Bronchial epithelial cell (primary cell): ENCODE data around the gene R3HCC1L. TPM values are rescaled to one million over a fixed set of nuclear protein-coding genes. Genes with fewer than 3 reads are reported as not detected.

Experiments used
- DNase-seq: peaks from one replicate; pipeline ENCODE4 v3.0.0-alpha.2; 2010; ENCODE audit warnings: low read depth
- FAIRE-seq: peaks from 2 replicates; lab custom pipeline; 2011; peaks lifted over from hg19 to GRCh38; lab: Jason Lieb, UNC
- H3K27me3 ChIP-seq: 2 replicates; pipeline ENCODE4 v1.5.1; 2011; ENCODE audit warnings: low read length; ENCODE audit not compliant: control insufficient read depth, insufficient read depth
- H3K36me3 ChIP-seq: 2 replicates; pipeline ENCODE4 v1.5.1; 2011; ENCODE audit warnings: low read length; ENCODE audit not compliant: control insufficient read depth, insufficient read depth
- H3K4me3 ChIP-seq: 2 replicates; pipeline ENCODE4 v1.5.1; 2011; ENCODE audit warnings: mild to moderate bottlenecking, low read depth, low read length, control low read depth
- CTCF ChIP-seq: IDR thresholded peaks from 2 replicates; pipeline ENCODE4 v1.5.1; 2011; ENCODE audit warnings: mild to moderate bottlenecking, moderate library complexity, low read length, control low read depth, inconsistent platforms; ENCODE audit not compliant: insufficient read depth, severe bottlenecking
- total RNA-seq: library from RNA; depleted of rRNA; stranded (reverse); fragments of >200 nt; gene quantifications from 2 replicates; pipeline ENCODE4 v1.2.1, GENCODE V29; 2014

Gene R3HCC1L
- total RNA-seq, 1 donor from 2014 or later: 13.7 TPM

DNA sequence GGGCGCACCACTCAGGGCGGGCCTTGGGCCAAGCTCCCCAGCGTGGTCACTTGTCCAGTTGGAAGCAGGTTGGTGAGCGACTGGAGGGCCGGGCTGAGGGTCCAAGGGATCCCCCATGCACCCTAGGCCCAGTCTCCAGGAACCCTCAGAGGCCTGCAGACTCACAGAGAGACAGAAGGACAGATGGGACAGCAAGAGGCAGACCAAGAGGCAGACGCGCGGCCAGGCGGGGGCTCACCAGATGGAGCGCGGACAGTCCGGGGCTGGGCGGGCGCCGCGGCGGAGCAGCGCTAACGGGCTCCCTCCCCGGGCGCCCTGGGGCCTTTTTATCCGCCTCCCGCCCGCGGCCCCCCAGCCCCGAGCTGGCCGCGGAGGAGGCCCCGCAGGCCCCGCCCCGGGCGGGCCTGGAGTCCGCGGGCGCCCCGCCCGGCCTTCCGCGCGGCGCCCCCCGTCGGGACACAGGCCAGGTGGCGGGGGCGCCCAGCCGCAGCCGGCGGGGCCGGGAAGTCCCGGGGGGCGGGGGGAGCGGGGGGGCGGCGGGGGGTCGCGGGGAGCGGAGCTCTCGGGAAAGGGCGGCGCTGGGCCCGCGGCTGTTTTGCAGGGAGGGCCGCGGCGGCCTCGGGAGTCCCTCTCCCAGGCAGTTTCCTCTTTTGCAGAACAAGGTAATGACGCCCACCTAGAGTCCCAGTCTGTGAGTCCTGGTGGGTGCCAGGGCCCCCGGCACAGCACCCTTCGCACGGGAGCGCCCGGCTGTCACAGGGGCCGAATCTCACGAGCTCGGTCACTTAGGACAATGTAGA, 133.6 kb downstream of the R3HCC1L start, which contains the start of gene LOXL4:
TSS of gene LOXL4 (minus strand) at position 301 of the 800 bp plus-strand sequence. CDS start 5,175 bp downstream, outside the sequence.
- no peak for TF ChIP-seq CTCF
- no peaks in the 10 kb centered on the region for H3K27me3 ChIP-seq
- H3K36me3 ChIP-seq: no peaks in the 10 kb centered on the region
- no peak for DNase-seq
- H3K4me3 ChIP-seq: peak within 1 kb of the TSS; percentile 26
- no peak for FAIRE-seq

DNA sequence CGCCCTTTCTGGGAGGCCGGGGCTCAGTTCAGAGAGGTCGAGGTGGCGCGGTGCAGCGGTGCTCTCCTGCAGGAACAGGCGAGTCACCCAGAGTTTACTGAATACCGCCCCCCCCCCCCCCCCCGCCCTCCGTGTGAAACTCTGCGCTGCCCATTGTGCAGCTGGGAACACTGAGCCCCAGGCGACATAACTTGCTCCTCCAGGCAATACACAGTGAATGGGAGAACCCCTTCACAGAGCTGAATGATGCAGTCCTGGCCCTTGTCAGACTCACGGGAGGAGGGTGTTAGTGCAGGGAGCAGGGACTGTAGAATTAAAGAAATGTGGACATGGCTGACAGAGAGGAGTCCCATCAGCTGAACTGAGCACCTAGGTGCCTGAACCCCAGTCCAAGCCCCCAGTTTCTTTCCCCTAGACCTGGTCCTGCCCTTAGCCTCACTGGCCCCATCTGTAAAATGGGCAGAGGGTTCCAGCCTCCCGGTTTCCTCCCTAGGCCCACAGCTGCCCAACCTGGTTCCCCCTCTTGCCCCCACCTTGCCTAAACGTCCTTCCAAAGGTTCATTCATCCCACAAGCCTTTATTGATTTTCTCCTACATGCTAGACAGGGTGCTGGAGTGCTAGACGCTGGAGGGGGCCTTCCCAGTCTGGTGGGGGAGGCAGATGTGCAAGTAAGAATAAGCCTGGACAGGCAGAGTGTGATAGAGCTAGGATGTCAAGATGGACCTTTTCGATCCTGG, 134.4 kb downstream of the R3HCC1L start:
- no peaks in the 10 kb centered on the region for H3K27me3 ChIP-seq
- H3K36me3 ChIP-seq: no peaks in the 10 kb centered on the region
- H3K4me3 ChIP-seq: peak overlapping the region; percentile 26
- no peak for TF ChIP-seq CTCF
- FAIRE-seq (no peak), DNase-seq (peak; percentile 17)

- no peak overlapping the region for H3K4me3 ChIP-seq
- no peaks in the 10 kb centered on the region for H3K27me3 ChIP-seq
- FAIRE-seq (no peak), DNase-seq (peak; percentile 59)
- no peaks in the 10 kb centered on the region for H3K36me3 ChIP-seq
- no peak for TF ChIP-seq CTCF
Measured at GRCh38 chr10:98269435-98269912, 135.0 kb downstream of the R3HCC1L start.

DNA sequence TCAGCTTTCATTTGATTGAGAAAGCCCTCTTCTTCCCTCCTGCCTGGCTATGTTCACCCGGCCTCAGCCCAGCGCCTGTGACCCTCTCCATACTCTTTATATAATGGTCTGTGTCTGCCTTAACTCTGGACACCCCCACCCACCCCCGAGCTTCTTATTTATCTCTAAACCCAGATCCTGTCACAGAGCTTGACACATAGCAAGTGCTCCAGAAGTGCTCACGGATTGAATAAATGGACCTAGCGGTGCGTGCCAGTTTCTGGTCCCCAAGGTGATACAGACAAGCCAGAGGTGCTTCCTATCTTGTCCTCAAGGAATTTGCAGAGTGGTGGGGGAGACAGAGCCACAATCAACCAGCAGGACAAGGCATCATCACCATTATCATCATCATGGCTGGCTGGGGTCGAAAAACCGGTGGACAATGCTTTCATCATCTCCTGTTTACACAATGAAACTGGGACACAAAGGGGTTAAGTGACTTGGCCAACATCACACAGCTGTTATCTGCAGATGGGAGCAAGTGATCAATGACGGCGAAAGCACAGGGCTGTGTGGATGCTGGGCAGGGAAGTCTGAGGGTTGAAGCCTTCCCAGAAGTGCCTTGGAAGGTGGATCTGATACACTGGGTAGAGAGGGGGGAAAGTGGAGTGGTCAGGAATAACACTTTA, 135.8 kb downstream of the R3HCC1L start:
- FAIRE-seq: peak; percentile 93
- Histone ChIP-seq H3K4me3 (no peak overlapping the region), H3K27me3 (no peaks in the 10 kb centered on the region), H3K36me3 (no peaks in the 10 kb centered on the region)
- no peak for TF ChIP-seq CTCF
- DNase-seq: no peak

DNA sequence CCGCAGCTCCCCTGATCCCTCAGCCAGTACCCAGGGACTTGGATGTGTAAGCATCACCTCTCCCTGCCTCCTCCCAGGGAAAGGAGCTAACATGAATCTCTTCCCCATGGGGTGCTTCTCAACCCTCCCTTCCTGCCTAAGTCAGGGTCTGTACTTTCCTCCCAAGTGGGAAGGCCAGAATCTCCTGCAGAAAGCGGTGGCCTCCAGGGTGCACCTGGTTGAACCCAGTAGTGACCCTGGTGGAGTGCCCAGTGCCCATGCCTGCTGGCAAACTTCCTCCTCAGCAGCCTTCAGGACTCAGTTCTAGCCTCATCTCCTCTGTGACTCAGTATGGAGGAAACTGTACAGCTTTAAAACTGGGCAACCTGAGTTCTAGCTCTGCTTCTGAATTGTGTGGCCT, 136.3 kb downstream of the R3HCC1L start:
- no peak for DNase-seq
- TF ChIP-seq CTCF: no peak
- no peaks in the 10 kb centered on the region for H3K27me3 ChIP-seq

More for the DNA sequence above, 136.3 kb downstream of the R3HCC1L start:
- Histone ChIP-seq H3K36me3 (no peaks in the 10 kb centered on the region), H3K4me3 (no peak overlapping the region)
- no peak for FAIRE-seq
